PC-3 (cell line): Measurements from ENCODE around the gene SPC25. TPM values are rescaled to one million over a fixed set of nuclear protein-coding genes. Genes with fewer than 3 reads are reported as not detected.

ENCODE experiments used
- ATAC-seq: fragments of 200-7000 bp; cut with Tn5 transposase; 2 replicates; pipeline ENCODE4 v1.9.1; 2020; ENCODE audit warnings: mild to moderate bottlenecking, moderate library complexity
- BruUV-seq: library from RNA; stranded (reverse); fragments of 400-500 nt; replicated peaks from 2 replicates; lab custom pipeline; 2021; lab: Mats Ljungman, UMichigan
- CTCF ChIA-PET: fragments of 300-600 bp; sonication (Branson Sonifier 250); formaldehyde crosslinking; loops from one replicate; lab custom pipeline; 2022; ENCODE audit warnings: antibody characterized with exemption; lab: Charles Lee
- POLR2A ChIA-PET: fragments of 300-600 bp; sonication (Branson Sonifier 250); formaldehyde crosslinking; loops from one replicate; lab custom pipeline; 2022; ENCODE audit warnings: antibody characterized with exemption; ENCODE audit not compliant: unreplicated experiment; lab: Charles Lee
- DNase-seq: peaks from one replicate; pipeline ENCODE4 v3.0.0-alpha.2; 2015
- H2AFZ ChIP-seq: fragments of 300-600 bp; sonication (generic); 2 replicates; pipeline ENCODE4 v1.6.0; 2016; ENCODE audit warnings: antibody characterized with exemption, low read length
- H3F3A ChIP-seq: fragments of 300-600 bp; sonication (generic); one replicate; pipeline ENCODE4 v1.6.0; 2017; ENCODE audit warnings: antibody characterized with exemption, low read length, control low read depth, mild to moderate bottlenecking; ENCODE audit not compliant: unreplicated experiment
- H3K27ac ChIP-seq: fragments of 300-600 bp; sonication (generic); 2 replicates; pipeline ENCODE4 v1.5.1; 2016; ENCODE audit warnings: mild to moderate bottlenecking, low read length
- H3K27me3 ChIP-seq: fragments of 300-600 bp; sonication (generic); 2 replicates; pipeline ENCODE4 v1.6.1; 2016; ENCODE audit warnings: low read length, mixed read lengths
- H3K36me3 ChIP-seq: fragments of 300-600 bp; sonication (generic); 2 replicates; pipeline ENCODE4 v1.6.1; 2016; ENCODE audit warnings: low read depth, mixed run types, low read length, mixed read lengths
- H3K4me1 ChIP-seq: fragments of 300-600 bp; sonication (generic); 2 replicates; pipeline ENCODE4 v1.5.1; 2016; ENCODE audit warnings: low read length; ENCODE audit not compliant: insufficient read depth
- H3K4me2 ChIP-seq: fragments of 300-600 bp; sonication (generic); 2 replicates; pipeline ENCODE4 v1.6.0; 2016; ENCODE audit warnings: low read length
- H3K4me3 ChIP-seq: fragments of 300-600 bp; sonication (generic); 2 replicates; pipeline ENCODE4 v1.5.1; 2016; ENCODE audit warnings: mild to moderate bottlenecking, low read length, mixed read lengths
- H3K79me2 ChIP-seq: fragments of 300-600 bp; sonication (generic); 2 replicates; pipeline ENCODE4 v1.6.1; 2017; ENCODE audit warnings: low read length, mixed read lengths
- H3K9ac ChIP-seq: fragments of 300-600 bp; sonication (generic); 2 replicates; pipeline ENCODE4 v1.6.0; 2016; ENCODE audit warnings: mild to moderate bottlenecking, low read length
- H3K9me2 ChIP-seq: fragments of 300-600 bp; sonication (generic); replicated peaks from 2 replicates; pipeline ENCODE4 v1.6.1; 2016; ENCODE audit warnings: mixed run types, low read length, mixed read lengths
- H3K9me3 ChIP-seq: fragments of 300-600 bp; sonication (generic); 2 replicates; pipeline ENCODE4 v1.6.1; 2016; ENCODE audit warnings: low read length, mixed read lengths
- H4K20me1 ChIP-seq: fragments of 300-600 bp; sonication (generic); 2 replicates; pipeline ENCODE4 v1.6.1; 2016; ENCODE audit warnings: low read length, mixed read lengths
- CTCF ChIP-seq: fragments of 300-600 bp; sonication (generic); conservative IDR thresholded peaks from 2 replicates; pipeline ENCODE4 v1.5.1; 2017; ENCODE audit warnings: antibody characterized with exemption, low read depth, mild to moderate bottlenecking, low read length
- EZH2 ChIP-seq: fragments of 300-600 bp; sonication (generic); IDR thresholded peaks from one replicate; pipeline ENCODE4 v1.6.1; 2017; ENCODE audit warnings: antibody characterized with exemption, mild to moderate bottlenecking, low read length; ENCODE audit not compliant: unreplicated experiment
- EZH2phosphoT487 ChIP-seq: fragments of 300-600 bp; sonication (generic); IDR thresholded peaks from 2 replicates; pipeline ENCODE4 v1.6.1; 2018; ENCODE audit warnings: mild to moderate bottlenecking, antibody characterized with exemption, low read length, borderline replicate concordance
- intact Hi-C: fragments of 100-400 bp; cut with micrococcal nuclease; formaldehyde crosslinking; loops from 2 replicates; pipeline ENCODE4 v1.9.0; 2023
- total RNA-seq: library from RNA; depleted of rRNA; stranded (reverse); fragments of >200 nt; gene quantifications from 2 replicates; pipeline ENCODE4 v1.2.3, GENCODE V29; 2014

The SPC25 gene
- total RNA-seq, 1 experiment from 2014 or later: 11.1 TPM

DNA sequence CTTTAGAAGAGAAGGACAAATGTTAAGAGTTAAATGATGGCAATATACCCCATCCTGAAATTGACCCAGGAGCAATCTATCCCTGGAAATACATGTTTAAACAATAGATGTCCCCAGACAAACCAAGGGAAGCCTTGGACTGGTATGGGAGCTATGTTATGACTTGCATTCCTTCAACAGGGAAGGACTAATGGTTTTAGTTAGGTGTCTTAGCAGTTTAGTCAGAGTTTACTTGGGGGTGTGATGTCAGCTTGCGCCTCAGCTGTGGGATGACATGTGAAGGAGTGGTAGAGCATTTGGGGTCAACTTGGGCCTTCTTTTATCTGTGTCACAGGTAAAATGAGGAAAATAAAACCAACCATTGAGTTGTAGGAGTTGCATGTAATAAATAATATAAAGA lies 36.8 kb downstream of the SPC25 start:
- ChIA-PET POLR2A (no interaction called here), CTCF (no interaction called here)
- no peak overlapping the region for H3K4me3 ChIP-seq
- ATAC-seq (no peak), DNase-seq (no peak)
- no peaks in the 10 kb centered on the region for H3K27me3 ChIP-seq
- no peak overlapping the region for H3K27ac ChIP-seq
- no peaks in the 10 kb centered on the region for H3F3A ChIP-seq
- H3K4me2 ChIP-seq: no peak overlapping the region
- H3K36me3 ChIP-seq: no peaks in the 10 kb centered on the region
- no peak overlapping the region for H3K9ac ChIP-seq
- no peaks in the 10 kb centered on the region for H3K9me2 ChIP-seq
- no peak overlapping the region for H2AFZ ChIP-seq
- TF ChIP-seq EZH2phosphoT487 (no peak), EZH2 (no peak), CTCF (no peak)
- peaks cover 10% of the 10 kb centered on the region for H3K4me1 ChIP-seq
- BruUV-seq: no TSS peak
- no peaks in the 10 kb centered on the region for H4K20me1 ChIP-seq
- no peaks in the 10 kb centered on the region for H3K79me2 ChIP-seq
- intact Hi-C loops: no loop called here
- no peaks in the 10 kb centered on the region for H3K9me3 ChIP-seq

- H3K36me3 ChIP-seq: no peaks in the 10 kb centered on the region
- H3K4me3 ChIP-seq: no peak overlapping the region
- no peak overlapping the region for H3K4me2 ChIP-seq
- peaks cover 10% of the 10 kb centered on the region for H3K4me1 ChIP-seq
- no peaks in the 10 kb centered on the region for H3F3A ChIP-seq
- no peak overlapping the region for H2AFZ ChIP-seq
- CTCF ChIA-PET: no interaction called here
- no peaks in the 10 kb centered on the region for H3K79me2 ChIP-seq
- intact Hi-C loops: no loop called here
- TF ChIP-seq EZH2phosphoT487 (no peak), CTCF (no peak), EZH2 (no peak)
- POLR2A ChIA-PET: no interaction called here
- H4K20me1 ChIP-seq: no peaks in the 10 kb centered on the region
- H3K9me3 ChIP-seq: no peaks in the 10 kb centered on the region
- H3K27me3 ChIP-seq: no peaks in the 10 kb centered on the region
- no TSS peak for BruUV-seq
- H3K9me2 ChIP-seq: no peaks in the 10 kb centered on the region
- ATAC-seq (no peak), DNase-seq (no peak)
- H3K27ac ChIP-seq: no peak overlapping the region
- no peak overlapping the region for H3K9ac ChIP-seq
Observed at GRCh38 chr2:168852481-168852880, 37.7 kb downstream of the SPC25 start.

DNA sequence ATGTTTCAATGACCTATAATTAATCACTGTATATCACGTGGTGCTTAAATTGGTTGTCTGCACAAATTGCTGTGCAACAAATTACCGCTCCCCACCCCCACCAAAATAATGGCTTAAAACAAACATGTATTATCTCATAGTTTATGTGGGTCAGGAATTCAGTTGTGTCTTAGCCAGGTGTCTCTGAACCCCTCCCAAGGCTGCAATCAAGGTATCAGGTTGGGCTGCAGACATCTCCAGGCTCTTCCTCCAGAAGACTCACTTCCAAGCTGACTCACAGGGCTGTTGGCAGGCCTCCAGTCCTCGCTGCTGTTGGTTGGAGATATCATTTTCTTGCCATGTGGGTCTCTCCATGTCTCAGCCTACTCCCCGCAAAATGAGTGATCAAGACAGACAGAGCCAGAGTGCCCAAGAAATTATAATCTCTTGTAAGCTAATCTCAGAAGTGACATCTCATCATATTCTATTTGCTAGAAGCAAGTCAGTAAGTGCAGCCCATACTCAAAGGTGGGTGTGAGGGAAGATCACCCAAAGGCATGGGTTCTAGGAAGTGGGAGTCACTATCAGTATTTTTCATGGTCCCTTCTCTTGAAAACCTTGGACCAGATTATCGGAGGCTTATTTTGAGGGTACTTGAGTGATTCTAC lies 38.4 kb downstream of the SPC25 start:
- no peak for TF ChIP-seq EZH2phosphoT487
- Histone ChIP-seq H3K4me1 (peaks cover 10% of the 10 kb centered on the region), H3F3A (no peaks in the 10 kb centered on the region), H3K9me2 (no peaks in the 10 kb centered on the region), H3K27ac (no peak overlapping the region), H3K27me3 (no peaks in the 10 kb centered on the region), H3K9me3 (no peaks in the 10 kb centered on the region), H3K79me2 (no peaks in the 10 kb centered on the region), H3K4me3 (no peak overlapping the region), H3K9ac (no peak overlapping the region), H3K4me2 (no peak overlapping the region), H2AFZ (0 out of 2 replicates have a peak overlapping the region, but pooled peaks have one; percentile 33), H4K20me1 (no peaks in the 10 kb centered on the region), H3K36me3 (no peaks in the 10 kb centered on the region)
- intact Hi-C loops: no loop called here
- POLR2A ChIA-PET: no interaction called here
- CTCF ChIA-PET: no interaction called here
- no TSS peak for BruUV-seq
- DNase-seq: peak; percentile 91
- ATAC-seq: peak; percentile 93
